Sigmoid colon (tissue), 3 donors: Measurements from ENCODE around the gene DOLK.

Experiments
- POLR2A ChIP-seq, 2 donors: fragments of 450-650 bp; IDR thresholded peaks; one replicate each; pipeline ENCODE4 v1.6.1; 2016; ENCODE audit warnings: antibody characterized with exemption in 2 of 2, mild to moderate bottlenecking in 2 of 2, moderate library complexity in 2 of 2
- TF ChIP-seq, protein P1 (sequence below), 4 experiments: fragments of 450-650 bp in 3 of 4; fragments of 200-600 bp in 1 of 4; IDR thresholded peaks; one replicate each; pipeline ENCODE4 v1.5.1; 2016 to 2019; ENCODE audit warnings: antibody characterized with exemption in 4 of 4, mild to moderate bottlenecking in 3 of 4, moderate library complexity in 2 of 4

DNA sequence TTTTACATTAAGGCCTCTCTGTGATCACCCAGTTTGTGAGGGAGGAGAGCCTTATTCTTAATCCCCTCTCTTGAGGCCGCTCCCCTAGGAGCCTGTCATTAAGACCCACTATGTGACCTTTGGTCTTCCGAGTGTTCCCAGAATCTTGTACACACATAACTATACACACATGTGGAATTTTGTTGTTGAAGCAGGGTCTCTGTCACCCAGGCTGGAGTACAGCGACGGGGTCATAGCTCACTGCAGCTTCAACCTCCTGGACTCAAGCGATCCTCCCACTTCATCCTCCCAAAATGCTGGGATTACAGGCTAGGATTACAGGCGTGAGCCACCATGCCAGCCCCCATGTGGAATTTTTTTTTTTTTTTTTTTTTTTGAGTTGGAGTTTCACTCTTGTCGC, 41.4 kb downstream of the DOLK start:
- TF ChIP-seq, protein P1, sequence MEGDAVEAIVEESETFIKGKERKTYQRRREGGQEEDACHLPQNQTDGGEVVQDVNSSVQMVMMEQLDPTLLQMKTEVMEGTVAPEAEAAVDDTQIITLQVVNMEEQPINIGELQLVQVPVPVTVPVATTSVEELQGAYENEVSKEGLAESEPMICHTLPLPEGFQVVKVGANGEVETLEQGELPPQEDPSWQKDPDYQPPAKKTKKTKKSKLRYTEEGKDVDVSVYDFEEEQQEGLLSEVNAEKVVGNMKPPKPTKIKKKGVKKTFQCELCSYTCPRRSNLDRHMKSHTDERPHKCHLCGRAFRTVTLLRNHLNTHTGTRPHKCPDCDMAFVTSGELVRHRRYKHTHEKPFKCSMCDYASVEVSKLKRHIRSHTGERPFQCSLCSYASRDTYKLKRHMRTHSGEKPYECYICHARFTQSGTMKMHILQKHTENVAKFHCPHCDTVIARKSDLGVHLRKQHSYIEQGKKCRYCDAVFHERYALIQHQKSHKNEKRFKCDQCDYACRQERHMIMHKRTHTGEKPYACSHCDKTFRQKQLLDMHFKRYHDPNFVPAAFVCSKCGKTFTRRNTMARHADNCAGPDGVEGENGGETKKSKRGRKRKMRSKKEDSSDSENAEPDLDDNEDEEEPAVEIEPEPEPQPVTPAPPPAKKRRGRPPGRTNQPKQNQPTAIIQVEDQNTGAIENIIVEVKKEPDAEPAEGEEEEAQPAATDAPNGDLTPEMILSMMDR (IDR thresholded peaks at IDR 0.05) = no peak
- TF ChIP-seq POLR2A (IDR thresholded peaks at IDR 0.05) = no peak
